Panc1 (cell line): ENCODE results near the gene GNL2. TPM values are rescaled to one million over a fixed set of nuclear protein-coding genes. Genes with fewer than 3 reads are reported as not detected.

Experiments used
- ATAC-seq: fragments of 200-7000 bp; cut with Tn5 transposase; 2 replicates; pipeline ENCODE4 v1.9.1; 2020; ENCODE audit warnings: mild to moderate bottlenecking, moderate library complexity
- BruUV-seq: library from RNA; stranded (reverse); fragments of 400-500 nt; replicated peaks from 2 replicates; lab custom pipeline; 2021; lab: Mats Ljungman, UMichigan
- CTCF ChIA-PET: fragments of 300-600 bp; sonication (Branson Sonifier 250); formaldehyde crosslinking; loops from one replicate; lab custom pipeline; 2022; ENCODE audit warnings: antibody characterized with exemption; lab: Charles Lee
- POLR2A ChIA-PET: fragments of 300-600 bp; sonication (Branson Sonifier 250); formaldehyde crosslinking; loops from one replicate; lab custom pipeline; 2022; ENCODE audit warnings: antibody characterized with exemption; lab: Charles Lee
- DNase-seq: peaks from one replicate; pipeline ENCODE4 v3.0.0-alpha.2; 2010; ENCODE audit warnings: low read depth, low spot score
- H3K27ac ChIP-seq: 2 replicates; pipeline ENCODE4 v1.5.1; 2011; ENCODE audit warnings: mild to moderate bottlenecking, low read length, inconsistent platforms
- H3K27me3 ChIP-seq: fragments of 200-500 bp; sonication (Bioruptor generic); 2 replicates; pipeline ENCODE4 v1.6.0; 2014; ENCODE audit warnings: low read length, inconsistent platforms; ENCODE audit not compliant: control insufficient read depth, insufficient read depth
- H3K36me3 ChIP-seq: fragments of 200-500 bp; sonication (Bioruptor generic); 2 replicates; pipeline ENCODE4 v1.5.1; 2014; ENCODE audit warnings: inconsistent platforms, mild to moderate bottlenecking, low read length, moderate library complexity; ENCODE audit not compliant: control insufficient read depth, insufficient read depth
- H3K4me1 ChIP-seq: 2 replicates; pipeline ENCODE4 v1.5.1; 2011; ENCODE audit warnings: inconsistent platforms, mild to moderate bottlenecking, low read length, moderate library complexity; ENCODE audit not compliant: control insufficient read depth, insufficient read depth
- H3K4me3 ChIP-seq, 2 experiments: 2 replicates each; pipeline ENCODE4 v1.5.1; 2011 to 2012; ENCODE audit warnings: low read depth in 2 of 2, low read length in 2 of 2, mild to moderate bottlenecking in 2 of 2, inconsistent platforms in 1 of 2, moderate library complexity in 1 of 2
- H3K9me3 ChIP-seq: fragments of 200-500 bp; sonication (Bioruptor generic); 2 replicates; pipeline ENCODE4 v1.5.1; 2014; ENCODE audit warnings: low read depth, mild to moderate bottlenecking, inconsistent platforms, low read length, moderate library complexity; ENCODE audit not compliant: control insufficient read depth, insufficient read depth
- CTCF ChIP-seq: fragments of 450-650 bp; IDR thresholded peaks from 2 replicates; pipeline ENCODE4 v1.5.1; 2017; ENCODE audit warnings: mild to moderate bottlenecking
- POLR2AphosphoS5 ChIP-seq: IDR thresholded peaks from 2 replicates; pipeline ENCODE4 v1.6.1; 2012; ENCODE audit warnings: mild to moderate bottlenecking, low read depth, low read length, moderate library complexity
- SIN3A ChIP-seq: IDR thresholded peaks from 2 replicates; pipeline ENCODE4 v1.6.1; 2012; ENCODE audit warnings: low read depth, mild to moderate bottlenecking, low read length, moderate library complexity, borderline replicate concordance; ENCODE audit not compliant: insufficient read depth
- TCF7L2 ChIP-seq: IDR thresholded peaks from 2 replicates; pipeline ENCODE4 v1.6.1; 2011; ENCODE audit warnings: mild to moderate bottlenecking, low read depth, low read length, inconsistent platforms
- in situ Hi-C: cut with HindIII; loops from 2 replicates; pipeline ENCODE4 v1.10.0; 2016; ENCODE audit warnings: low sequenced_read_pairs, low pct_unique_long_range_greater_than_20kb
- intact Hi-C: fragments of 100-400 bp; cut with micrococcal nuclease; formaldehyde crosslinking; loops from one replicate; pipeline ENCODE4 v1.10.0; 2022; ENCODE audit not compliant: unreplicated experiment
- total RNA-seq: library from RNA; stranded (reverse); gene quantifications from one replicate; pipeline ENCODE4 v1.2.1, GENCODE V29; 2021; ENCODE audit not compliant: unreplicated experiment
- TF ChIP-seq, protein P1 (sequence below), 2 experiments: IDR thresholded peaks; 2 replicates each; pipeline ENCODE4 v1.6.1; 2011 to 2012; ENCODE audit warnings: low read depth in 2 of 2, control low read depth in 1 of 2, low read length in 1 of 2, mild to moderate bottlenecking in 1 of 2, moderate library complexity in 1 of 2; ENCODE audit not compliant: insufficient read depth in 1 of 2

Gene GNL2
- total RNA-seq, 1 experiment from 2014 or later, result 73.4 TPM

DNA sequence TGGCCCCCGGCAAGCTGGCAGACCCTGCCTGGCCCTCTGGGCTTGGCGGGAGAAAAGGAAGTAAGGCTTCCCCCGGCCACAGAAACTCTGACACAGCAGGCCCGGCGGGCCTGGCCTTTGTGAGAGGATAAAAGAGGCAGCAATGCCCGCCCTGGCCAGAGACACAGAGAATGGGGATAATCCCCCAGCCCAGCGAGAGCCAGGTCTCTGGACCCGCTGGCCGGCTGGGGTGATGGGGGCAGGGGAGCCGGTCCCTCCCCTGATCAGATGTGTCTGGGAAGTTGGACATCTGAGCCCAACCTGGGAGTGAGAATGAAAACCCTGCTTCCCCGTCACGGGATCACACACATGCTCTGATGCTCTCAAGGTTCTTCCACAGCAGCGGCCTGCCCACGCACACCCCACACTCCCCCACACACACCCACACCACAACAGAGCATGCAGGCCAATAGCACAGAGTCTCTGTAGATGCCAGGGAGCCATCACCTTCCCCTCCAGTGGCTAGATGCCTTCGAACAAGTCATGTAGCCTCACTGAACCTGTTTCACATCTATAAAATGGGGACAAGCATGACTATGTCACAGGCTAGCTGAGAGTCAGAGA, 34.8 kb upstream of the GNL2 start:
- Histone ChIP-seq H3K4me3 (no peak overlapping the region), H3K27ac (no peak overlapping the region), H3K9me3 (no peaks in the 10 kb centered on the region), H3K36me3 (no peaks in the 10 kb centered on the region), H3K27me3 (peaks cover 29% of the 10 kb centered on the region), H3K4me1 (no peaks in the 10 kb centered on the region; the same call in 1 of the 2 replicates)
- CTCF ChIA-PET, result no interaction called here
- no TSS peak for BruUV-seq
- POLR2A ChIA-PET, result no interaction called here
- no peak for ATAC-seq
- intact Hi-C loops (no loop called here), in situ Hi-C loops (no loop called here)
- DNase-seq, result no peak
- TF ChIP-seq, protein P1, sequence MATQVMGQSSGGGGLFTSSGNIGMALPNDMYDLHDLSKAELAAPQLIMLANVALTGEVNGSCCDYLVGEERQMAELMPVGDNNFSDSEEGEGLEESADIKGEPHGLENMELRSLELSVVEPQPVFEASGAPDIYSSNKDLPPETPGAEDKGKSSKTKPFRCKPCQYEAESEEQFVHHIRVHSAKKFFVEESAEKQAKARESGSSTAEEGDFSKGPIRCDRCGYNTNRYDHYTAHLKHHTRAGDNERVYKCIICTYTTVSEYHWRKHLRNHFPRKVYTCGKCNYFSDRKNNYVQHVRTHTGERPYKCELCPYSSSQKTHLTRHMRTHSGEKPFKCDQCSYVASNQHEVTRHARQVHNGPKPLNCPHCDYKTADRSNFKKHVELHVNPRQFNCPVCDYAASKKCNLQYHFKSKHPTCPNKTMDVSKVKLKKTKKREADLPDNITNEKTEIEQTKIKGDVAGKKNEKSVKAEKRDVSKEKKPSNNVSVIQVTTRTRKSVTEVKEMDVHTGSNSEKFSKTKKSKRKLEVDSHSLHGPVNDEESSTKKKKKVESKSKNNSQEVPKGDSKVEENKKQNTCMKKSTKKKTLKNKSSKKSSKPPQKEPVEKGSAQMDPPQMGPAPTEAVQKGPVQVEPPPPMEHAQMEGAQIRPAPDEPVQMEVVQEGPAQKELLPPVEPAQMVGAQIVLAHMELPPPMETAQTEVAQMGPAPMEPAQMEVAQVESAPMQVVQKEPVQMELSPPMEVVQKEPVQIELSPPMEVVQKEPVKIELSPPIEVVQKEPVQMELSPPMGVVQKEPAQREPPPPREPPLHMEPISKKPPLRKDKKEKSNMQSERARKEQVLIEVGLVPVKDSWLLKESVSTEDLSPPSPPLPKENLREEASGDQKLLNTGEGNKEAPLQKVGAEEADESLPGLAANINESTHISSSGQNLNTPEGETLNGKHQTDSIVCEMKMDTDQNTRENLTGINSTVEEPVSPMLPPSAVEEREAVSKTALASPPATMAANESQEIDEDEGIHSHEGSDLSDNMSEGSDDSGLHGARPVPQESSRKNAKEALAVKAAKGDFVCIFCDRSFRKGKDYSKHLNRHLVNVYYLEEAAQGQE (IDR thresholded peaks at IDR 0.05; ENCODE audit: insufficient read depth in 1 of 2, low read depth in 2 of 2, low read length in 1 of 2), result no peak
- TF ChIP-seq POLR2AphosphoS5 (no peak), CTCF (no peak), SIN3A (no peak), TCF7L2 (no peak)

DNA sequence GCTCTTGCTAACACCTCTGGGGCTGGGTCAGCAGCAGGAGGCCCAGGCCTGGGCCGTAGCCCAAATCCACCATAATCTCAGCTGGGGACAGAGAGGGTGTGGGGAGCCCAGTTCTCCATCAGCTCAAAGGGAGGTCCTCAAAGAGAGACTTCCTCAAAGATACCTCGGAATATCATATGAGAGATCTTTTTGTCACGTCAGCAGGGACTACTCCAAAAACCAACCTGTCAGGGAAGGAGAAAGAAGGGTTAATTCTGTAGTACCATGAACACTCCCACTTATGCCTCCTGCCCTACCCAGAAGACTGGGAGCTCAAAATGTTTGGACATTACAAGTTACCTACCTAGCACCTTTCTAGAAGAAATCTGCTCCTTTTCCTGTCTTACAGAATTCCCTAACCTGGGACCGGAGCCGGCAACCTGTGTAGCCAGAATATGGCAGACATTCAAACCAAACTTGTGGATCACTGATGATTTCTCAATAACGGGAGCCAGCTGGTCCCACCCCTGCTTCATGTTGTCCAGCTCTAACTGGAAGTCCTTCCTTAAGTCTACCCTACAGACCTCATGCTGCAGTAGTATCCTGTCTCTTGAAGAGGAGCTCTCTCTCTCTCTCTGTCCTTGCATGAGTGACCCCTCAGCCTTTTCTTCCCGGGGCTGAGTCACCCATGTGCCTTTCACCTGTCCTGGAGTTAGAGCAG, 34.1 kb upstream of the GNL2 start:
- ATAC-seq (no peak), DNase-seq (no peak)
- peaks cover 23% of the 10 kb centered on the region for H3K27me3 ChIP-seq
- POLR2A ChIA-PET, result no interaction called here
- no peaks in the 10 kb centered on the region for H3K36me3 ChIP-seq
- no peak overlapping the region for H3K4me3 ChIP-seq
- TF ChIP-seq TCF7L2 (no peak), CTCF (no peak), POLR2AphosphoS5 (no peak), SIN3A (no peak)
- TF ChIP-seq, protein P1 (IDR thresholded peaks at IDR 0.05; ENCODE audit: insufficient read depth in 1 of 2, low read depth in 2 of 2, low read length in 1 of 2), result no peak
- no TSS peak for BruUV-seq
- intact Hi-C loops, result no loop called here
- CTCF ChIA-PET, result no interaction called here
- H3K4me1 ChIP-seq, result no peaks in the 10 kb centered on the region; the same call in 1 of the 2 replicates
- in situ Hi-C loops, result no loop called here
- H3K27ac ChIP-seq, result no peak overlapping the region
- no peaks in the 10 kb centered on the region for H3K9me3 ChIP-seq
